SK-N-SH treated with all-trans-retinoic acid at 6 μM for 48 hours (cell line): ENCODE measurements around the gene CHTF8.
A peak's percentile ranks its signal among the peaks of the same experiment; 100 is the strongest.

Experiments
- ATAC-seq: fragments of 200-7000 bp; cut with Tn5 transposase; 3 replicates; pipeline ENCODE4 v1.9.1; 2020; ENCODE audit warnings: mild to moderate bottlenecking, moderate library complexity
- ARNTL ChIP-seq: fragments of 450-650 bp; formaldehyde crosslinking; IDR thresholded peaks from 2 replicates; pipeline ENCODE4 v1.5.0; 2020; ENCODE audit warnings: low read depth, mild to moderate bottlenecking, moderate library complexity, borderline replicate concordance
- CREB5 ChIP-seq: fragments of 250-450 bp; sonication (Bioruptor Pico); IDR thresholded peaks from 2 replicates; pipeline ENCODE4 v1.5.1; 2020; ENCODE audit warnings: low read depth, mild to moderate bottlenecking, moderate library complexity
- CSDC2 ChIP-seq: fragments of 250-450 bp; sonication (Bioruptor Pico); IDR thresholded peaks from 2 replicates; pipeline ENCODE4 v1.5.0; 2020; ENCODE audit warnings: mild to moderate bottlenecking, moderate library complexity
- ESRRG ChIP-seq: fragments of 250-450 bp; sonication (Bioruptor Pico); IDR thresholded peaks from 2 replicates; pipeline ENCODE4 v1.6.1; 2021; ENCODE audit warnings: mild to moderate bottlenecking
- GLIS3 ChIP-seq: fragments of 250-450 bp; sonication (Bioruptor Pico); IDR thresholded peaks from 2 replicates; pipeline ENCODE4 v1.5.0; 2020; ENCODE audit warnings: mild to moderate bottlenecking, moderate library complexity
- ISL1 ChIP-seq: fragments of 250-450 bp; sonication (Bioruptor Pico); IDR thresholded peaks from 2 replicates; pipeline ENCODE4 v2.1.2; 2022; ENCODE audit warnings: mild to moderate bottlenecking, moderate library complexity
- OSR1 ChIP-seq: fragments of 250-450 bp; sonication (Bioruptor Pico); IDR thresholded peaks from 2 replicates; pipeline ENCODE4 v1.8.0; 2022; ENCODE audit warnings: moderate library complexity, mild to moderate bottlenecking, inconsistent platforms
- PATZ1 ChIP-seq: fragments of 250-450 bp; sonication (Bioruptor Pico); IDR thresholded peaks from 2 replicates; pipeline ENCODE4 v1.8.0; 2020; ENCODE audit warnings: mild to moderate bottlenecking, moderate library complexity, borderline replicate concordance
- PPARA ChIP-seq: fragments of 250-450 bp; sonication (Bioruptor Pico); IDR thresholded peaks from 2 replicates; pipeline ENCODE4 v1.5.0; 2020; ENCODE audit warnings: mild to moderate bottlenecking, borderline replicate concordance
- SNAI2 ChIP-seq: fragments of 250-450 bp; sonication (Bioruptor Pico); IDR thresholded peaks from 2 replicates; pipeline ENCODE4 v1.5.0; 2020; ENCODE audit warnings: mild to moderate bottlenecking, moderate library complexity
- TOX ChIP-seq: fragments of 250-450 bp; sonication (Bioruptor Pico); IDR thresholded peaks from 2 replicates; pipeline ENCODE4 v1.8.0; 2021; ENCODE audit warnings: mild to moderate bottlenecking, moderate library complexity, borderline replicate concordance
- TSHZ2 ChIP-seq: fragments of 250-450 bp; sonication (Bioruptor Pico); IDR thresholded peaks from 2 replicates; pipeline ENCODE4 v1.5.0; 2020; ENCODE audit warnings: mild to moderate bottlenecking, moderate library complexity
- ZFP30 ChIP-seq: fragments of 450-650 bp; formaldehyde crosslinking; IDR thresholded peaks from 2 replicates; pipeline ENCODE4 v1.5.0; 2022; ENCODE audit warnings: mild to moderate bottlenecking, moderate library complexity
- ZNF70 ChIP-seq: fragments of 450-650 bp; formaldehyde crosslinking; IDR thresholded peaks from 2 replicates; pipeline ENCODE4 v1.5.0; 2020; ENCODE audit warnings: mild to moderate bottlenecking, moderate library complexity
- ZNF8 ChIP-seq: fragments of 450-650 bp; formaldehyde crosslinking; IDR thresholded peaks from 2 replicates; pipeline ENCODE4 v1.5.0; 2020; ENCODE audit warnings: mild to moderate bottlenecking, moderate library complexity
- TF ChIP-seq, protein P1 (sequence below): fragments of 250-450 bp; sonication (Bioruptor Pico); IDR thresholded peaks from 2 replicates; pipeline ENCODE4 v1.5.1; 2021; ENCODE audit warnings: mild to moderate bottlenecking, moderate library complexity
- TF ChIP-seq, protein P2 (sequence below): fragments of 250-450 bp; sonication (Bioruptor Pico); IDR thresholded peaks from 2 replicates; pipeline ENCODE4 v1.8.0; 2021; ENCODE audit warnings: low read depth, mild to moderate bottlenecking, moderate library complexity, borderline replicate concordance

The CHTF8 gene

GRCh38 chr16:69133373-69133954, 1.1 kb upstream of the CHTF8 start:
- no peak for ATAC-seq
- no peak for TF ChIP-seq ISL1
- TF ChIP-seq TOX (CRISPR knock-in tag) = no peak
- no peak for TF ChIP-seq SNAI2
- no peak for TF ChIP-seq ARNTL (CRISPR knock-in tag)
- no peak for TF ChIP-seq PATZ1 (CRISPR knock-in tag)
- TF ChIP-seq, all 23 proteins: peak for 0

DNA sequence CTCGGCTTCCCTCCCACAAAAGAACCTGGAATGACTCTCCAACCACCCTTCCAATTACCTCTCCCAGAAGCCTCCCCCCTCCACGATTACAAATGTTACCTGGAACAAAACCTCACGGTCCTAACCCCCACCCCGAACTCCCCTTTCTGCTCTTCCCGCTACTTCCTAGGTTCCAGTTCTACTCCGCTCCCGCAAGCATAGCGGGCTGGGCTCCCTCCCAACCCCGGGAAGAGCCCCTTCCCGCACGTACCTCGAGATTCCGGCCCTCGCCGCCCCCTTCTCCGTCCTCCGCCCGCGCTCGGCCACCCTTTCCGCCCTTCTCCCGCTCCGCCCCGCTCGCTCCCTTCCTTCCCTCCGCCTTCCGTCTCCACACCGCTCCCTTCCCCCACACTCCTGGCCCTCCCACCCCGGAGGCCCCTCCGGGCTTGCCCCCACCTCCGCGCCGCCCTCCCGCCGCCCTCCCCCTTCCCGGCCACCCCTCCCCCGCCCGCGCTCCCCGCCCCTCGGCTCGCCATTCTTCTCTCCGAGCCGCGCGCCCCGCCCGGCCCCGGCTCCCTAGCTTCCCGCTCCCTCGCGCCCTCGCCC, 457 bp downstream of the CHTF8 start:
- TF ChIP-seq CREB5 = no peak
- peak; percentile 51; the same call in 1 of the 2 replicates for TF ChIP-seq ESRRG (CRISPR knock-in tag)
- TF ChIP-seq, protein P1, sequence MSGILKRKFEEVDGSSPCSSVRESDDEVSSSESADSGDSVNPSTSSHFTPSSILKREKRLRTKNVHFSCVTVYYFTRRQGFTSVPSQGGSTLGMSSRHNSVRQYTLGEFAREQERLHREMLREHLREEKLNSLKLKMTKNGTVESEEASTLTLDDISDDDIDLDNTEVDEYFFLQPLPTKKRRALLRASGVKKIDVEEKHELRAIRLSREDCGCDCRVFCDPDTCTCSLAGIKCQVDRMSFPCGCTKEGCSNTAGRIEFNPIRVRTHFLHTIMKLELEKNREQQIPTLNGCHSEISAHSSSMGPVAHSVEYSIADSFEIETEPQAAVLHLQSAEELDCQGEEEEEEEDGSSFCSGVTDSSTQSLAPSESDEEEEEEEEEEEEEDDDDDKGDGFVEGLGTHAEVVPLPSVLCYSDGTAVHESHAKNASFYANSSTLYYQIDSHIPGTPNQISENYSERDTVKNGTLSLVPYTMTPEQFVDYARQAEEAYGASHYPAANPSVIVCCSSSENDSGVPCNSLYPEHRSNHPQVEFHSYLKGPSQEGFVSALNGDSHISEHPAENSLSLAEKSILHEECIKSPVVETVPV (CRISPR knock-in tag) = 0 out of 2 replicates have a peak, but pooled peaks have one; percentile 52
- TF ChIP-seq, protein P2, sequence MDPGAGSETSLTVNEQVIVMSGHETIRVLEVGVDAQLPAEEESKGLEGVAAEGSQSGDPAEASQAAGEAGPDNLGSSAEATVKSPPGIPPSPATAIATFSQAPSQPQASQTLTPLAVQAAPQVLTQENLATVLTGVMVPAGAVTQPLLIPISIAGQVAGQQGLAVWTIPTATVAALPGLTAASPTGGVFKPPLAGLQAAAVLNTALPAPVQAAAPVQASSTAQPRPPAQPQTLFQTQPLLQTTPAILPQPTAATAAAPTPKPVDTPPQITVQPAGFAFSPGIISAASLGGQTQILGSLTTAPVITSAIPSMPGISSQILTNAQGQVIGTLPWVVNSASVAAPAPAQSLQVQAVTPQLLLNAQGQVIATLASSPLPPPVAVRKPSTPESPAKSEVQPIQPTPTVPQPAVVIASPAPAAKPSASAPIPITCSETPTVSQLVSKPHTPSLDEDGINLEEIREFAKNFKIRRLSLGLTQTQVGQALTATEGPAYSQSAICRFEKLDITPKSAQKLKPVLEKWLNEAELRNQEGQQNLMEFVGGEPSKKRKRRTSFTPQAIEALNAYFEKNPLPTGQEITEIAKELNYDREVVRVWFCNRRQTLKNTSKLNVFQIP = no peak
- TF ChIP-seq ZNF8 (CRISPR knock-in tag) = 0 out of 2 replicates have a peak, but pooled peaks have one; percentile 6
- peak; percentile 78; the same call in 1 of the 2 replicates for TF ChIP-seq GLIS3
- TF ChIP-seq OSR1 = no peak
- ATAC-seq = peak; percentile 72

DNA sequence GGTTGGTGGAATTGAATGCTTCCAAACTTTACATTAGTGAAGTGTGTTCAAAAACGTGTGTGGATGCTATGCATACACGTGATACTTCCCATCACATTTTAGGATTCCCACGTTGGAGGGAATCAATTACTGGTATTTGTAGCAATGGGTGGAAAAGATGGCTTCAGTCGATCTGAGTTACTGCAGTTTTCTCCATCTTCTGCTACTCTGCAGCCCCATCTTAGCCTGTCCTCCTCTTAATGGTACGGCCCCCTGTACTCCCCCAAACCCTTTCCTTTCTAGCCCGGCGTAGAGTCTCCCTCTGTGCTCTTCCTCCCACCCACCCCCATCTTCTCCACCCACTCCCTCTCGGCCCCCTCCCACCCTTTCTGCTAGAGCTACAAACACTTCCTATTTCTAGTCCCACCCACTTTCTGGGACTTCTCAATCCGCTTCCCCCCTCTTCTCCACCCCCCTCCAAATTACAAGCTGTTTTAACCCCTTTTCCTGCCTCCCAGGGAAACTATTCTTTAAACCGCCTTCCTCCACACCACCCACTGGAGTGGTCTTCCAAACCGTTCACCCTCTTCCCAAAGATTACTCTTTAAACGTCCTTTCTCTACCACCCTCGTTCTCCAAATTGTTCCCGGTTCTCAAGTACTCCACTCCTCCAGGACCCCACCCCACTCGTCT, 1.1 kb downstream of the CHTF8 start:
- peak; percentile 31 for ATAC-seq
- TF ChIP-seq, protein P2 = no peak
- TF ChIP-seq ZFP30 = no peak
- no peak for TF ChIP-seq GLIS3
- no peak for TF ChIP-seq ESRRG (CRISPR knock-in tag)
- TF ChIP-seq CREB5 = no peak
- TF ChIP-seq ISL1 = no peak
- no peak for TF ChIP-seq OSR1
- TF ChIP-seq, protein P1 (CRISPR knock-in tag) = no peak
- no peak for TF ChIP-seq CSDC2
- TF ChIP-seq PPARA (CRISPR knock-in tag) = no peak
- TF ChIP-seq ARNTL (CRISPR knock-in tag) = no peak
- no peak for TF ChIP-seq TOX (CRISPR knock-in tag)
- no peak for TF ChIP-seq TSHZ2 (CRISPR knock-in tag)
- TF ChIP-seq PATZ1 (CRISPR knock-in tag) = no peak
- no peak for TF ChIP-seq ZNF70 (CRISPR knock-in tag)
